ENCODE data around the gene EIF3L.

Gene EIF3L

DNA sequence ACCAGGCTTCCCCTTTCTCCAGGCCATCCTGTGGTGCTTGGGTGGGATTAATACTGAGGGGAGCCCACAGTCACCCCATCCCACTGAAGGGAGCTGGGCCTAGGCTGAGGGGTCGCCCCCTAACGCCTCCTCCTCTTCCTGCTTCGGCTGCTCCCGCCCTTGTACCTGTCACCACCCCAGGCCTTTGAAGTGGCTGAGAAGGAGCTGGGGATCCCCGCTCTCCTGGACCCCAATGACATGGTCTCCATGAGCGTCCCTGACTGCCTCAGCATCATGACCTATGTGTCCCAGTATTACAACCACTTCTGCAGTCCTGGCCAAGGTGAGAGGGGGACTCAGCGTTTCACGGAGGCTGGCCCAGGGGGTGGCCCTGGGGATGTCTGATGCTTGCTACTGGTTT lies 63.0 kb downstream of the EIF3L start:
- no peak for ATAC-seq
- TF ChIP-seq ZFP3 (CRISPR knock-in tag; IDR thresholded peaks at IDR 0.05), result no peak
- TF ChIP-seq ISL1 (CRISPR knock-in tag; IDR thresholded peaks at IDR 0.05), result no peak
- TF ChIP-seq GLIS3 (CRISPR knock-in tag; IDR thresholded peaks at IDR 0.05), result no peak
- TF ChIP-seq TCF4 (CRISPR knock-in tag; IDR thresholded peaks at IDR 0.05; ENCODE audit: borderline replicate concordance), result no peak
- TF ChIP-seq, protein P1, sequence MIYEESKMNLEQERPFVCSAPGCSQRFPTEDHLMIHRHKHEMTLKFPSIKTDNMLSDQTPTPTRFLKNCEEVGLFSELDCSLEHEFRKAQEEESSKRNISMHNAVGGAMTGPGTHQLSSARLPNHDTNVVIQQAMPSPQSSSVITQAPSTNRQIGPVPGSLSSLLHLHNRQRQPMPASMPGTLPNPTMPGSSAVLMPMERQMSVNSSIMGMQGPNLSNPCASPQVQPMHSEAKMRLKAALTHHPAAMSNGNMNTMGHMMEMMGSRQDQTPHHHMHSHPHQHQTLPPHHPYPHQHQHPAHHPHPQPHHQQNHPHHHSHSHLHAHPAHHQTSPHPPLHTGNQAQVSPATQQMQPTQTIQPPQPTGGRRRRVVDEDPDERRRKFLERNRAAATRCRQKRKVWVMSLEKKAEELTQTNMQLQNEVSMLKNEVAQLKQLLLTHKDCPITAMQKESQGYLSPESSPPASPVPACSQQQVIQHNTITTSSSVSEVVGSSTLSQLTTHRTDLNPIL (CRISPR knock-in tag; IDR thresholded peaks at IDR 0.05; ENCODE audit: low read depth), result no peak
- no peak for TF ChIP-seq SNAI2 (CRISPR knock-in tag; IDR thresholded peaks at IDR 0.05)
- no peak for TF ChIP-seq ZC3H10 (CRISPR knock-in tag; IDR thresholded peaks at IDR 0.05)
- no peak for TF ChIP-seq ZNF70 (CRISPR knock-in tag; IDR thresholded peaks at IDR 0.05)
- TF ChIP-seq ESRRG (CRISPR knock-in tag; IDR thresholded peaks at IDR 0.05), result no peak

DNA sequence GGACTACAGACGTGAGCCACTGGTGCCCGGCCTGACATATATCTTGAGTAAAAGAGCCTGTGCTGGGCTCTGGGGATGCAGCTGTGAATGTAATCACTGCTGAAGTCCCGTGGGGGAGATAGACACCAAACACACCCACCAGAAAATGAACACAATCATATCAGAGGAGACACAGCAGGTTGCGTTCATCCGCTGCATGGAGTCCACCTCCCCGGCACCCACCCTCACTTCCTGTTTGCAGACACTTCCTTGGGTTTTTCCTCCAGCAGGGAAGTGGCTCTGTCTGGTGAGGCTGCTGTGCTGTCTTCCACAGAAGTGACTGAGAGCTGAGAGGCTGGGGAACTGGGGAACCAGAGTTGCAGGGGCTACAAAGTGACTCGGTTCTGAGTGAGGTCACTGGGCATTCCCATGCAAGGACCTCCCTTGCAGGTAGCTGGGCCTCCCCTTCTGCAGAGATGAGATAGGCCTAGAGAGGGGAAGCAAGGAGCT lies 64.1 kb downstream of the EIF3L start:
- ATAC-seq, result no peak
- TF ChIP-seq, protein P2, sequence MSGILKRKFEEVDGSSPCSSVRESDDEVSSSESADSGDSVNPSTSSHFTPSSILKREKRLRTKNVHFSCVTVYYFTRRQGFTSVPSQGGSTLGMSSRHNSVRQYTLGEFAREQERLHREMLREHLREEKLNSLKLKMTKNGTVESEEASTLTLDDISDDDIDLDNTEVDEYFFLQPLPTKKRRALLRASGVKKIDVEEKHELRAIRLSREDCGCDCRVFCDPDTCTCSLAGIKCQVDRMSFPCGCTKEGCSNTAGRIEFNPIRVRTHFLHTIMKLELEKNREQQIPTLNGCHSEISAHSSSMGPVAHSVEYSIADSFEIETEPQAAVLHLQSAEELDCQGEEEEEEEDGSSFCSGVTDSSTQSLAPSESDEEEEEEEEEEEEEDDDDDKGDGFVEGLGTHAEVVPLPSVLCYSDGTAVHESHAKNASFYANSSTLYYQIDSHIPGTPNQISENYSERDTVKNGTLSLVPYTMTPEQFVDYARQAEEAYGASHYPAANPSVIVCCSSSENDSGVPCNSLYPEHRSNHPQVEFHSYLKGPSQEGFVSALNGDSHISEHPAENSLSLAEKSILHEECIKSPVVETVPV (CRISPR knock-in tag; IDR thresholded peaks at IDR 0.05), result no peak
- TF ChIP-seq SNAI2 (CRISPR knock-in tag; IDR thresholded peaks at IDR 0.05), result no peak
- no peak for TF ChIP-seq ISL1 (CRISPR knock-in tag; IDR thresholded peaks at IDR 0.05)
- TF ChIP-seq, protein P3, sequence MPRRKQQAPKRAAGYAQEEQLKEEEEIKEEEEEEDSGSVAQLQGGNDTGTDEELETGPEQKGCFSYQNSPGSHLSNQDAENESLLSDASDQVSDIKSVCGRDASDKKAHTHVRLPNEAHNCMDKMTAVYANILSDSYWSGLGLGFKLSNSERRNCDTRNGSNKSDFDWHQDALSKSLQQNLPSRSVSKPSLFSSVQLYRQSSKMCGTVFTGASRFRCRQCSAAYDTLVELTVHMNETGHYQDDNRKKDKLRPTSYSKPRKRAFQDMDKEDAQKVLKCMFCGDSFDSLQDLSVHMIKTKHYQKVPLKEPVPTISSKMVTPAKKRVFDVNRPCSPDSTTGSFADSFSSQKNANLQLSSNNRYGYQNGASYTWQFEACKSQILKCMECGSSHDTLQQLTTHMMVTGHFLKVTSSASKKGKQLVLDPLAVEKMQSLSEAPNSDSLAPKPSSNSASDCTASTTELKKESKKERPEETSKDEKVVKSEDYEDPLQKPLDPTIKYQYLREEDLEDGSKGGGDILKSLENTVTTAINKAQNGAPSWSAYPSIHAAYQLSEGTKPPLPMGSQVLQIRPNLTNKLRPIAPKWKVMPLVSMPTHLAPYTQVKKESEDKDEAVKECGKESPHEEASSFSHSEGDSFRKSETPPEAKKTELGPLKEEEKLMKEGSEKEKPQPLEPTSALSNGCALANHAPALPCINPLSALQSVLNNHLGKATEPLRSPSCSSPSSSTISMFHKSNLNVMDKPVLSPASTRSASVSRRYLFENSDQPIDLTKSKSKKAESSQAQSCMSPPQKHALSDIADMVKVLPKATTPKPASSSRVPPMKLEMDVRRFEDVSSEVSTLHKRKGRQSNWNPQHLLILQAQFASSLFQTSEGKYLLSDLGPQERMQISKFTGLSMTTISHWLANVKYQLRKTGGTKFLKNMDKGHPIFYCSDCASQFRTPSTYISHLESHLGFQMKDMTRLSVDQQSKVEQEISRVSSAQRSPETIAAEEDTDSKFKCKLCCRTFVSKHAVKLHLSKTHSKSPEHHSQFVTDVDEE (CRISPR knock-in tag; IDR thresholded peaks at IDR 0.05), result no peak
- no peak for TF ChIP-seq TCF4 (CRISPR knock-in tag; IDR thresholded peaks at IDR 0.05; ENCODE audit: borderline replicate concordance)
- TF ChIP-seq, protein P1 (CRISPR knock-in tag; IDR thresholded peaks at IDR 0.05; ENCODE audit: low read depth), result no peak
- TF ChIP-seq ARNTL (CRISPR knock-in tag; IDR thresholded peaks at IDR 0.05; ENCODE audit: borderline replicate concordance, low read depth), result no peak
- TF ChIP-seq ZFP30 (CRISPR knock-in tag; IDR thresholded peaks at IDR 0.05), result no peak
- TF ChIP-seq CSDC2 (CRISPR knock-in tag; IDR thresholded peaks at IDR 0.05), result no peak
- no peak for TF ChIP-seq BACH2 (CRISPR knock-in tag; IDR thresholded peaks at IDR 0.05; ENCODE audit: borderline replicate concordance)
- no peak for TF ChIP-seq ESRRG (CRISPR knock-in tag; IDR thresholded peaks at IDR 0.05)
- no peak for TF ChIP-seq ZNF70 (CRISPR knock-in tag; IDR thresholded peaks at IDR 0.05)
- no peak for TF ChIP-seq ZFP3 (CRISPR knock-in tag; IDR thresholded peaks at IDR 0.05)
- TF ChIP-seq, protein P4, sequence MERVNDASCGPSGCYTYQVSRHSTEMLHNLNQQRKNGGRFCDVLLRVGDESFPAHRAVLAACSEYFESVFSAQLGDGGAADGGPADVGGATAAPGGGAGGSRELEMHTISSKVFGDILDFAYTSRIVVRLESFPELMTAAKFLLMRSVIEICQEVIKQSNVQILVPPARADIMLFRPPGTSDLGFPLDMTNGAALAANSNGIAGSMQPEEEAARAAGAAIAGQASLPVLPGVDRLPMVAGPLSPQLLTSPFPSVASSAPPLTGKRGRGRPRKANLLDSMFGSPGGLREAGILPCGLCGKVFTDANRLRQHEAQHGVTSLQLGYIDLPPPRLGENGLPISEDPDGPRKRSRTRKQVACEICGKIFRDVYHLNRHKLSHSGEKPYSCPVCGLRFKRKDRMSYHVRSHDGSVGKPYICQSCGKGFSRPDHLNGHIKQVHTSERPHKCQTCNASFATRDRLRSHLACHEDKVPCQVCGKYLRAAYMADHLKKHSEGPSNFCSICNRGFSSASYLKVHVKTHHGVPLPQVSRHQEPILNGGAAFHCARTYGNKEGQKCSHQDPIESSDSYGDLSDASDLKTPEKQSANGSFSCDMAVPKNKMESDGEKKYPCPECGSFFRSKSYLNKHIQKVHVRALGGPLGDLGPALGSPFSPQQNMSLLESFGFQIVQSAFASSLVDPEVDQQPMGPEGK (CRISPR knock-in tag; IDR thresholded peaks at IDR 0.05; ENCODE audit: borderline replicate concordance), result no peak

DNA sequence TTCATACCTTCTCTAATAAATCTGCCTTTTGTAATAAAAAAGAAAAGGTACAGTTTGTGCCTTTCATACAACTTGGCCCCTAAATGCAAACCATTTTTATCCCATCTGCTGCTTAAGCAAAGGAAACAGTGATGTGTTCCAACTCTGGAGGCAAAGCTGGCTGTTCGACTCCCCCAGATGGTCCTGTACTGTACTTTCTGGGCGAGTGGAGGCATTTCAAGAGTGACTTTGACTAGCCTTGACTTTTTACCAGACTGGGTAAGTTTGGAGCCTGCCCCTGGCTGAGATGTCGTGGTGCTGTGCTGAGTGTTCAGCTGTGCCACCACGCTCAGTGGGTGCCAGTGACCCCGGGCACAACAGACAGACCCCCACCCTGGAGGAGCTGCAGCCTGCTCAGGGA lies 67.1 kb downstream of the EIF3L start:
- ATAC-seq, result no peak
- TF ChIP-seq ZNF8 (CRISPR knock-in tag; IDR thresholded peaks at IDR 0.05) (no peak), ISL1 (CRISPR knock-in tag; IDR thresholded peaks at IDR 0.05) (no peak), GLIS3 (CRISPR knock-in tag; IDR thresholded peaks at IDR 0.05) (no peak), ESRRG (CRISPR knock-in tag; IDR thresholded peaks at IDR 0.05) (no peak), RARB (CRISPR knock-in tag; IDR thresholded peaks at IDR 0.05) (no peak), ZC3H10 (CRISPR knock-in tag; IDR thresholded peaks at IDR 0.05) (no peak), SNAI2 (CRISPR knock-in tag; IDR thresholded peaks at IDR 0.05) (no peak)
- TF ChIP-seq, protein P3 (CRISPR knock-in tag; IDR thresholded peaks at IDR 0.05), result no peak
- TF ChIP-seq, protein P4 (CRISPR knock-in tag; IDR thresholded peaks at IDR 0.05; ENCODE audit: borderline replicate concordance), result no peak
- TF ChIP-seq, protein P5, sequence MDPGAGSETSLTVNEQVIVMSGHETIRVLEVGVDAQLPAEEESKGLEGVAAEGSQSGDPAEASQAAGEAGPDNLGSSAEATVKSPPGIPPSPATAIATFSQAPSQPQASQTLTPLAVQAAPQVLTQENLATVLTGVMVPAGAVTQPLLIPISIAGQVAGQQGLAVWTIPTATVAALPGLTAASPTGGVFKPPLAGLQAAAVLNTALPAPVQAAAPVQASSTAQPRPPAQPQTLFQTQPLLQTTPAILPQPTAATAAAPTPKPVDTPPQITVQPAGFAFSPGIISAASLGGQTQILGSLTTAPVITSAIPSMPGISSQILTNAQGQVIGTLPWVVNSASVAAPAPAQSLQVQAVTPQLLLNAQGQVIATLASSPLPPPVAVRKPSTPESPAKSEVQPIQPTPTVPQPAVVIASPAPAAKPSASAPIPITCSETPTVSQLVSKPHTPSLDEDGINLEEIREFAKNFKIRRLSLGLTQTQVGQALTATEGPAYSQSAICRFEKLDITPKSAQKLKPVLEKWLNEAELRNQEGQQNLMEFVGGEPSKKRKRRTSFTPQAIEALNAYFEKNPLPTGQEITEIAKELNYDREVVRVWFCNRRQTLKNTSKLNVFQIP (CRISPR knock-in tag; IDR thresholded peaks at IDR 0.05; ENCODE audit: borderline replicate concordance, low read depth), result no peak
- TF ChIP-seq, protein P1 (CRISPR knock-in tag; IDR thresholded peaks at IDR 0.05; ENCODE audit: low read depth), result no peak
